Tibial nerve (tissue), 4 donors: Measurements from ENCODE around the gene GXYLT2.

Experiments
- EP300 ChIP-seq, 2 donors: sonication (generic); formaldehyde crosslinking; IDR thresholded peaks; one replicate each; pipeline ENCODE4 v1.6.1; 2017; ENCODE audit warnings: antibody characterized with exemption in 2 of 2, mild to moderate bottlenecking in 1 of 2
- POLR2A ChIP-seq, 2 donors: fragments of 450-650 bp; IDR thresholded peaks; one replicate each; pipeline ENCODE4 v1.6.1; 2017; ENCODE audit warnings: antibody characterized with exemption in 2 of 2, mild to moderate bottlenecking in 2 of 2, moderate library complexity in 2 of 2
- TF ChIP-seq, protein P1 (sequence below), 5 experiments: fragments of 200-600 bp in 3 of 5; fragments of 450-650 bp in 2 of 5; sonication (generic) in 3 of 5; IDR thresholded peaks; one replicate each; pipeline ENCODE4 v1.5.1; 2016 to 2019; ENCODE audit warnings: antibody characterized with exemption in 5 of 5, mild to moderate bottlenecking in 3 of 5, moderate library complexity in 2 of 5

- no peak for TF ChIP-seq EP300 (IDR thresholded peaks at IDR 0.05)
- TF ChIP-seq, protein P1, sequence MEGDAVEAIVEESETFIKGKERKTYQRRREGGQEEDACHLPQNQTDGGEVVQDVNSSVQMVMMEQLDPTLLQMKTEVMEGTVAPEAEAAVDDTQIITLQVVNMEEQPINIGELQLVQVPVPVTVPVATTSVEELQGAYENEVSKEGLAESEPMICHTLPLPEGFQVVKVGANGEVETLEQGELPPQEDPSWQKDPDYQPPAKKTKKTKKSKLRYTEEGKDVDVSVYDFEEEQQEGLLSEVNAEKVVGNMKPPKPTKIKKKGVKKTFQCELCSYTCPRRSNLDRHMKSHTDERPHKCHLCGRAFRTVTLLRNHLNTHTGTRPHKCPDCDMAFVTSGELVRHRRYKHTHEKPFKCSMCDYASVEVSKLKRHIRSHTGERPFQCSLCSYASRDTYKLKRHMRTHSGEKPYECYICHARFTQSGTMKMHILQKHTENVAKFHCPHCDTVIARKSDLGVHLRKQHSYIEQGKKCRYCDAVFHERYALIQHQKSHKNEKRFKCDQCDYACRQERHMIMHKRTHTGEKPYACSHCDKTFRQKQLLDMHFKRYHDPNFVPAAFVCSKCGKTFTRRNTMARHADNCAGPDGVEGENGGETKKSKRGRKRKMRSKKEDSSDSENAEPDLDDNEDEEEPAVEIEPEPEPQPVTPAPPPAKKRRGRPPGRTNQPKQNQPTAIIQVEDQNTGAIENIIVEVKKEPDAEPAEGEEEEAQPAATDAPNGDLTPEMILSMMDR (IDR thresholded peaks at IDR 0.05): no peak
- no peak for TF ChIP-seq POLR2A (IDR thresholded peaks at IDR 0.05)
Observed at GRCh38 chr3:72848703-72849081, 39.2 kb upstream of the GXYLT2 start.
